GM21723 (cell line): ENCODE measurements around the gene AKAP7.
"Not testable (repeated sequence)": the region's sequence is repeated elsewhere in the genome, so short reads cannot be mapped to it uniquely, and the experiment has no call there.

ENCODE experiments used
- ATAC-seq: cut with Tn5 transposase; IDR thresholded peaks from one replicate; pipeline ENCODE4 v1.9.1; 2021; ENCODE audit warnings: mild to moderate bottlenecking, moderate library complexity; ENCODE audit not compliant: unreplicated experiment

AKAP7 gene

GRCh38 chr6:131250936-131251335, 115.7 kb downstream of the AKAP7 start:
- ATAC-seq, result no peak

- no peak for ATAC-seq
These were observed 116.4 kb downstream of the AKAP7 start for GRCh38 chr6:131251590-131252199.

- no peak for ATAC-seq
These were observed 120.2 kb downstream of the AKAP7 start for GRCh38 chr6:131255434-131255833.

- ATAC-seq, result no peak
These were observed 120.6 kb downstream of the AKAP7 start for GRCh38 chr6:131255911-131256310.

GRCh38 chr6:131257104-131257503, 121.8 kb downstream of the AKAP7 start:
- no peak for ATAC-seq

- ATAC-seq, result no peak
These were observed 122.9 kb downstream of the AKAP7 start for GRCh38 chr6:131258010-131258652.

GRCh38 chr6:131258816-131259476, 123.7 kb downstream of the AKAP7 start:
- ATAC-seq, result no peak

- ATAC-seq, result not testable (repeated sequence)
These were observed 125.7 kb downstream of the AKAP7 start for GRCh38 chr6:131260960-131261359.

GRCh38 chr6:131262060-131262459, 126.8 kb downstream of the AKAP7 start:
- no peak for ATAC-seq

GRCh38 chr6:131265939-131266338, 130.7 kb downstream of the AKAP7 start:
- ATAC-seq, result no peak

- ATAC-seq, result no peak
These were observed 133.0 kb downstream of the AKAP7 start for GRCh38 chr6:131268303-131268702.

GRCh38 chr6:131269565-131270391, 134.5 kb downstream of the AKAP7 start:
- no peak for ATAC-seq

GRCh38 chr6:131270534-131270933, 135.3 kb downstream of the AKAP7 start:
- no peak for ATAC-seq

- no peak for ATAC-seq
These were observed 140.0 kb downstream of the AKAP7 start for GRCh38 chr6:131275273-131275672.

GRCh38 chr6:131277591-131277990, 142.3 kb downstream of the AKAP7 start:
- no peak for ATAC-seq

GRCh38 chr6:131281471-131282270, 146.4 kb downstream of the AKAP7 start:
- ATAC-seq, result no peak

GRCh38 chr6:131282365-131282764, 147.1 kb downstream of the AKAP7 start:
- no peak for ATAC-seq

GRCh38 chr6:131283466-131284175, 148.4 kb downstream of the AKAP7 start:
- ATAC-seq, result no peak

GRCh38 chr6:131285548-131285947, 150.3 kb downstream of the AKAP7 start:
- ATAC-seq, result no peak

GRCh38 chr6:131286469-131287040, 151.3 kb downstream of the AKAP7 start:
- ATAC-seq, result no peak
